Brain microvascular endothelial cell (primary cell): ENCODE data around the gene ELP2.

Experiments used
- DNase-seq: peaks from one replicate; pipeline ENCODE4 v3.0.0-alpha.2; 2020
- H3K27ac ChIP-seq: fragments of 250-450 bp; sonication (Bioruptor Pico); 2 replicates; pipeline ENCODE4 v1.5.1; 2020; ENCODE audit warnings: mild to moderate bottlenecking, moderate library complexity
- H3K27me3 ChIP-seq: fragments of 250-450 bp; sonication (Bioruptor Pico); replicated peaks from 2 replicates; pipeline ENCODE4 v1.5.1; 2020; ENCODE audit warnings: mild to moderate bottlenecking
- H3K36me3 ChIP-seq: fragments of 250-450 bp; sonication (Bioruptor Pico); replicated peaks from 2 replicates; pipeline ENCODE4 v1.5.1; 2020; ENCODE audit warnings: mild to moderate bottlenecking
- H3K4me3 ChIP-seq: 2 replicates; pipeline ENCODE4 v1.5.1; 2011; ENCODE audit warnings: low read depth, mild to moderate bottlenecking, control low read depth, low read length, moderate library complexity
- in situ Hi-C: cut with HindIII; loops from 2 replicates; pipeline ENCODE4 v1.10.0; 2017; ENCODE audit warnings: low sequenced_read_pairs, low pct_ligation_motif_present
- TF ChIP-seq, protein P1 (sequence below): IDR thresholded peaks from 2 replicates; pipeline ENCODE4 v1.5.1; 2011; ENCODE audit warnings: low read depth, mild to moderate bottlenecking, moderate library complexity, low read length, control low read depth, inconsistent platforms; ENCODE audit errors: missing control alignments

The ELP2 gene

DNA sequence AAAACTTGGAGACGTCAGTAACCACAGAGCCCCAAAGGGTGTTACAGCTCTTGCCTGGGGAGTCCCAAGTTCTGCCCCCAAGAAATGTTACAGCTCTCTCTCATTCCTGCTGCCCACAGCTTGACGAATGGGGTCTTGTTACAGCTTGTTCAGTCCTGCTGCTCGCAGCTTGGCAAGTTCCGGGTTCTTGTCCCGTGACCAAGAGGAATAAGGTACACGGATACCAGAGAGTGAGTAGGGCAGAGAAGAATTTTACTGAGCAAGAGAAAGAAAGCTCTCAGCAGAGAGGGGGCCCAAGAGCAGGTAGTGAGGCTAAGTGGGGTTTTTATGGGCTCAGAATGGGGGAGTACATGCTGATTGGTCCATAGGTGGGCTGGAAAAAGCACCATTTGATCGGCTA, 27.8 kb upstream of the ELP2 start:
- no peak for DNase-seq
- Histone ChIP-seq H3K4me3 (no peak overlapping the region), H3K36me3 (no peaks in the 10 kb centered on the region), H3K27ac (no peak overlapping the region), H3K27me3 (no peaks in the 10 kb centered on the region)
- in situ Hi-C loops: no loop called here
- TF ChIP-seq, protein P1, sequence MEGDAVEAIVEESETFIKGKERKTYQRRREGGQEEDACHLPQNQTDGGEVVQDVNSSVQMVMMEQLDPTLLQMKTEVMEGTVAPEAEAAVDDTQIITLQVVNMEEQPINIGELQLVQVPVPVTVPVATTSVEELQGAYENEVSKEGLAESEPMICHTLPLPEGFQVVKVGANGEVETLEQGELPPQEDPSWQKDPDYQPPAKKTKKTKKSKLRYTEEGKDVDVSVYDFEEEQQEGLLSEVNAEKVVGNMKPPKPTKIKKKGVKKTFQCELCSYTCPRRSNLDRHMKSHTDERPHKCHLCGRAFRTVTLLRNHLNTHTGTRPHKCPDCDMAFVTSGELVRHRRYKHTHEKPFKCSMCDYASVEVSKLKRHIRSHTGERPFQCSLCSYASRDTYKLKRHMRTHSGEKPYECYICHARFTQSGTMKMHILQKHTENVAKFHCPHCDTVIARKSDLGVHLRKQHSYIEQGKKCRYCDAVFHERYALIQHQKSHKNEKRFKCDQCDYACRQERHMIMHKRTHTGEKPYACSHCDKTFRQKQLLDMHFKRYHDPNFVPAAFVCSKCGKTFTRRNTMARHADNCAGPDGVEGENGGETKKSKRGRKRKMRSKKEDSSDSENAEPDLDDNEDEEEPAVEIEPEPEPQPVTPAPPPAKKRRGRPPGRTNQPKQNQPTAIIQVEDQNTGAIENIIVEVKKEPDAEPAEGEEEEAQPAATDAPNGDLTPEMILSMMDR: no peak

DNA sequence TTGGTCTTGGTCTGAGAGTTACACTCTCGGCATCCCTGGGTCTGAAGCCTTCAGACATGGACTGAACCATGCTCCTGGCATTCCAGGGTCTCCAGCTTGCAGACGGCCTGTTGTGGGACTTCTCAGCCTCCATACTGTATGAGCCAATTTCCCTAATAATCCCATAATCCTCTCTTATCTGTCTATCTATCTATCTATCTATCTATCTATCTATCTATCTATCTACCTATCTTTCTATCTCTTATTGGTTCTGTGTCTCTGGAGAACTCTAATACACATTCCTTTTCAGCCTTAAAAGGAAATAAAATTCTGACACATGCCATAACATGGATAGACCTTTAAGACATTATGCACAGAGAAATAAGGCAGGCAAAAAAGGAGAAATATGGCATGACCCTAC, 24.9 kb upstream of the ELP2 start:
- H3K27me3 ChIP-seq: no peaks in the 10 kb centered on the region
- no peaks in the 10 kb centered on the region for H3K36me3 ChIP-seq
- DNase-seq: no peak
- in situ Hi-C loops: no loop called here
- no peak overlapping the region for H3K27ac ChIP-seq
- no peak overlapping the region for H3K4me3 ChIP-seq
- TF ChIP-seq, protein P1: no peak

DNA sequence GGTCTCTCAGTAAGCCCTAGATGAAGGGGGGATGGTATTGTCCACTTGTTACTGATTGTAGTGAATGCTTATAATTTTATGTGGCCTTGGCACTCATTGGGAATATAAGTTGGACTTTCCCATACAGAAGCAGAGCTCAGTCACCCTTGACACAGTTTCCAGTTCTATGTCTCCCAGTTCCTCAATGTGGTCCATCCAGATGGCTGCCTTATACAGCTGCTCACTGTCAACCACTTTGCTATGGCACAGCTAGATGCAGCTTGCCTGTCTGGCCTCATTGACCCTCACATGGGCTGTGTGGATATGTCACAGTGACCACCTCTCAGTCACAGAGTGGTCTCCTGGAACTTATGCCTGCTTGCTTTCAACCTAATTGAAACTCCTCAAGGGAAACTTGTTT, 22.2 kb upstream of the ELP2 start:
- DNase-seq: no peak
- Histone ChIP-seq H3K27me3 (no peaks in the 10 kb centered on the region), H3K4me3 (no peak overlapping the region), H3K36me3 (peaks cover 3% of the 10 kb centered on the region), H3K27ac (no peak overlapping the region)
- in situ Hi-C loops: no loop called here
- TF ChIP-seq, protein P1: no peak

DNA sequence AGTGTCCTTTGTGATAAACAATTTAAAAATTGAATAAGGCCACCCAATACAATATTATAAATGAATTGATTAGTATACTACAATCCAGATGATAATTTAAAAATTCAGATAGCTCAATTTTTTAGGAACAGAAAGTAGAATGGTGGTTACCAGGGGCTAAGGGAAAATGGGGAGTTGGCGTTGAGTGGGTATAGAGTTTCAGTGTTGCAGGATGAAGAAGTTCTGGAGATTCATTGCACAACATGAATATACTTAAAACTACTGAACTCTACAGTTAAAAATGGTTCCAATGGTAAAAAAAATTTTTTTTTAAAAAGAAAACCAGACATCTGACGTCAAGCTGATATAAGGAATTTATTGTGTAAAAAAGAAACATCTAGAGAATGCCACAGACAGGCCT, 21.5 kb upstream of the ELP2 start:
- in situ Hi-C loops: no loop called here
- DNase-seq: no peak
- Histone ChIP-seq H3K4me3 (no peak overlapping the region), H3K27ac (no peak overlapping the region), H3K27me3 (no peaks in the 10 kb centered on the region), H3K36me3 (peaks cover 3% of the 10 kb centered on the region)
- TF ChIP-seq, protein P1: no peak

DNA sequence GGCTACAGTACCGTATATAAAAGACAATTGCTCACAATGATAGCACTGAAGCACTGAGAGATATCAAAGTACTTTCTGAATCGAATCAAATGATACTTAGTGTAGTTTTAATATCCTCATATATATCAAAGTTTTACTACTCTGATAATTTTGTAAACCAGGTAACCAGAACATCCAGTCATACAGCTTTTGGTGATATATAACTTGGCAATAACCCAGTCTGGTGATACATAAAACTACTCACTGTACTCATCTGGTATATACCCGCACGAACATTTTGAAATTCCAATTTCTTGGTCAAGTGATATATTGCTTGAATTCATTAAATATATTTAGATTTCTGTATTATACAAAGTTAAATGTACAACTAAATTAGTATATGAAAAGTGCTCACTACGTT, 21.1 kb upstream of the ELP2 start:
- Histone ChIP-seq H3K27me3 (no peaks in the 10 kb centered on the region), H3K36me3 (peaks cover 3% of the 10 kb centered on the region), H3K4me3 (no peak overlapping the region), H3K27ac (no peak overlapping the region)
- in situ Hi-C loops: no loop called here
- DNase-seq: no peak
- TF ChIP-seq, protein P1: no peak

DNA sequence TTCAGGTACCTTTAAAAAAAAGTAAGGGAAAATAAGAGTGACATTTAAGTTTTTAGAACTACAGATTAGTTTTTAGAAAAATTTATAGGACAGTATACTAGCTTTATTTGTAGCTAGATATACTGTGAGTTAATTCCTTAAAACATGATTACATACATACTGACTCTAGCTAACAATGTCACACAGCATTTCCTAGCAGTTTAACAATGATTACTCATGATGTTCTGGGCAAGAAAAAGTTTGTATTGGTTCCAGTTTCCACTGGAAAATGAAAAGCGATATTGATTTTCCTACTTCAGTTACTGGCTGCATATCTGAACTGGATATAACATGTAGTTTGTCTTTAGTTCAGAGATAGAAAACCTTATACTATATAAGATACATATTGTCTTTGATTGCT, 20.0 kb upstream of the ELP2 start:
- DNase-seq: no peak
- H3K27me3 ChIP-seq: no peaks in the 10 kb centered on the region
- peaks cover 9% of the 10 kb centered on the region for H3K36me3 ChIP-seq
- TF ChIP-seq, protein P1: no peak
- H3K27ac ChIP-seq: no peak overlapping the region
- in situ Hi-C loops: no loop called here
- H3K4me3 ChIP-seq: no peak overlapping the region
